HG02885 (cell line): ENCODE measurements around the gene FHL1.
"Not testable (repeated sequence)": the region's sequence is repeated elsewhere in the genome, so short reads cannot be mapped to it uniquely, and the experiment has no call there.

Source experiments
- ATAC-seq: cut with Tn5 transposase; IDR thresholded peaks from one replicate; pipeline ENCODE4 v1.9.1; 2021; ENCODE audit warnings: mild to moderate bottlenecking; ENCODE audit not compliant: unreplicated experiment, poor library complexity

FHL1 gene

GRCh38 chrX:136143711-136144110 is 3.6 kb upstream of the FHL1 start:
- no peak for ATAC-seq

DNA sequence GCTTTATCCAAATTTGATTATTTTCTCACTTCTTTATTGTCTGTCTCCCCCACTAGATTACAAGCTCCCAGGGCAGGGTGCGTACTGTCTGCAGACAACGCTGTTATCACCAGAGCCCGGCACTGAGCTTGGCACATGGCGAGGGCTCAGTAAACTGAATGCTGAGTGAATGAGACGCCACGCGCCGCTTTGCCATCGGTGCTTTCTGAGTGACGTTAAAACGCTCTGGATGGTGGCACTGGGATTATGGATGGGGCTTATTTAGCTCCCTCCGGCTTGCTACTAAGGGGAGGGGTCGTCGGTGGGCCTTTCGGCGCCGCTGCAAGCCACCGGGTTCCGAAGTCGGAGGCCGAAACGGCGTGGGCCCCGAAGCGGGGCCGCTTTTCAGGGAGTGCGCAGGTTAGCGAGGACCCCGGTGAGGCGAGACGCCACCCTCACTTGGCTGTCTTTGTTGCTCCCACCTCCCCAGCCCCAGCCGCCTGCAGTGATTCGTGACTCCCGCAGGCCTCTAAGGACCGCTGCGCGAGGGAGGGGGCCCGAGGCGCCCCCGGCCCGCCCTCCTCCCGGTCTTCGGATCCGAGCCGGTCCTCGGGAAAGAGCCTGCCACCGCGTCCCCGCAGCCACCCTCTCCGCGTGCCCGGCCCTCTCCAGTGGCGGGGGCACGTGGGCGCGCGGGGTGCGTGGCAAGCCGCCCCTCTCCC is 569 bp upstream of the FHL1 start:
- peak; percentile 31 for ATAC-seq

DNA sequence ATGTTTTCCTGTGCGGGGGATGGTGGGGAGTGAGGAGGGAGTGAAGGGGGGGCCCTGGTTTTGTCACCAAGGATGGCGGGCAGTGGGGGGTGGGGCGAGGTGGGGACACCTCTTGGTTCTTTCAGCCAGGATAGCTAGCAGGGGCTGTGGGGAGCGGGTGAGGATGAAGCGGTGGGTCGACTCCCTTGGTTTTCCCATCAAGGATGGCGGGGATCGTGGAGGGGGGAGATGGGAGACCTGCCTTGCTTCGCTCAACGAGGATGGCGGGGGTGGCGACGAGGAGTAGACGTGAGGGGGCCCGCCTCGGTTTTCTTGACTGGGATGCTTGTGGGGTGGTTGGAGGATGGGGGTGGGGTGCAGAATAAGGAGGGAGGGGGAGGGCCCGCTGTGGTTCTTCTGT is 643 bp downstream of the FHL1 start:
- ATAC-seq = no peak

GRCh38 chrX:136148391-136148790 is 1.1 kb downstream of the FHL1 start:
- no peak for ATAC-seq

DNA sequence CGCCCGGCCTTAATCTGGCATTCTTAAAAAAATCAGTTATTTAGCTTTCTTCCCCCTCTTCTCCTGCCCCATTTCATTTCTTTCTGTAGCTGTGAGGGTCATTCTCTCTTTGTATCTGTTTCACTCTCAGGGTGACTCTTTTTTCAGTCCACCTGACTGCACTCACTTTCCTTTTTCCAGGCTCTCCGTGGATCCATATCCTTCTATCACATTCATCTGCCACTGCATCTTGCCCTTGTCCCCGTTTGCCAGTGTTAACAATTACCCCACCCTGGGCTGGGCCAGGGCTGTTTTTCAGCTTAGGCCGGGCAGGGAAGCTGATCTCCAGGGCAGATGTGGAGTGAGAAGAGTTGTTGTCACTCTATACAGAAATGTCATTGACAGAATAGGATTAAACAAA is 7.7 kb downstream of the FHL1 start:
- no peak for ATAC-seq

DNA sequence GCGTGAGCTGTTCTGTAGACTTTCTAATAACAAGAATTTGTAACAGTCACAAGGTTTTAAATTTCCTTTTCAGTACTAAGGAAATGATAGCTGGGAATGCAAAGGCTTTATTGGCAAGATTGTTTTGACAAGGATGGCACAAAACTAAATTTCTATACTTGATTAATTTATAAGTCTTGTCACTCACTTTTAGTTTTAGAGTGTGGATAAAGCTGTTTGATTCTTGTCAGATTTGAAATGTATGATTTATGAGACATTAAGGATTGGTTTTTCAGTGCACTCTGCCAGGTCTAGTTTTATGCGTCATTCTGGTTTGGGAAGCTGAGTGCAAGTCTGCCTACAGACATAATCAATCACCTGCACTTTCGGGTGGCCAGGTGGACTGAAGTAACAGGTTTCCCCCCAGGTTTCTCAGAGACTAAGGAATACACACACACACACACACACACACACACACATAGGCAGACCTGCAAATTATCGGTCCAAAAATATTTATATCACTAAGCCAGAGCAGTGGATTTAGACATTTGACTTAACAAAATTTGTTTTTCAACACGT is 9.3 kb downstream of the FHL1 start:
- ATAC-seq = no peak

GRCh38 chrX:136157187-136157586 is 9.9 kb downstream of the FHL1 start:
- no peak for ATAC-seq

GRCh38 chrX:136158685-136159084 is 11.4 kb downstream of the FHL1 start:
- ATAC-seq = no peak

DNA sequence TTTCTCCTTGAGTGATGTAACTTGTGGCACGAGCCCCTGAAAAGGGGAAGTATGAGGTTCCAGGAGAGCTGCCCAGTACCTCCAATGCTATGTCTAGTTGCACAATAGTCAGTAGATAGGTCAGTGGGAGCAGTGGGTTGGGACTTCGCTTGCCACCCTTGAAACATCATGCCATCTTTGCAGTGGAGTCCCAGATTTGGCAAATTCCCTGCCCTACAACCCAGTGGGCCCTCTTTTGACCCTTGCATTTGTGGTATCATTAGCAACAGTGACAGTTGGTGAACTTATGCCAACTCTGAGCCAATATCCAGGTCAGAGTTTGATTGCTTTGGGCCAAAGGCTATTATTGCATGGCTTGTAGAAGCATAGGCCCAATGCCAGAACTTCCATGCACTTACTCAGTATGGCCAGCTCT is 12.3 kb downstream of the FHL1 start:
- ATAC-seq = no peak

GRCh38 chrX:136162827-136163570 is 15.7 kb downstream of the FHL1 start:
- peak; percentile 80 for ATAC-seq

GRCh38 chrX:136163689-136164088 is 16.4 kb downstream of the FHL1 start:
- ATAC-seq = no peak

GRCh38 chrX:136165406-136165805 is 18.1 kb downstream of the FHL1 start:
- ATAC-seq = no peak

DNA sequence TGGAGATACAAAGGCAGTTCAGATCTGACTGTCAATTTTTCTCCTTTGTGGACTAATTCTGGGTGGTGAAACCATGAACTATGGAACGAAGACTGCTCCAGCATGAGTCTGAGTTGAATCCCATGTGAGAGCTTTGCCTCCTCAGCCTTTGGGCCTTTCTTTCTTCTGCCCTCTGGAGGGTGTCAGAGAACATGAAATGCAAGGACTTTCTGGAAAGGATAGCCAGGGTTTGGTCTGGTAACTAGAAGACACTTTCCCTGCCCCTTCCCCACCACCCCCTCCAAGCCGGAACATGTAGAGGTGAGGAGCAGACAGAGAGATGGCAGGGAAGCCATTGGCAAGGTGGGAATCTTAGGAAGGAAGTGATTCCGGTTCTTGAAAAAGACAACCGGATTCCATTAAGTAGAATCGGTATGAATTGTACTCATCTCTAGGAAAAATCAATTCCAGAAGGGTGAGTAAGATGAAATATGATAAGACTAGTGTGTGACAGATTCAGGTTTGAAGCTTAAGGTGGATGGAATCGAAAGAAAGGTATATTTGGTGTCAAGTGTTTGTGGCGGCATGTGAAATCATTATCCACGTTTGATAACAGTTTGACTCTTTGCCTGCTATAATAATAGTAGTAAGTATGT is 19.0 kb downstream of the FHL1 start:
- no peak for ATAC-seq

DNA sequence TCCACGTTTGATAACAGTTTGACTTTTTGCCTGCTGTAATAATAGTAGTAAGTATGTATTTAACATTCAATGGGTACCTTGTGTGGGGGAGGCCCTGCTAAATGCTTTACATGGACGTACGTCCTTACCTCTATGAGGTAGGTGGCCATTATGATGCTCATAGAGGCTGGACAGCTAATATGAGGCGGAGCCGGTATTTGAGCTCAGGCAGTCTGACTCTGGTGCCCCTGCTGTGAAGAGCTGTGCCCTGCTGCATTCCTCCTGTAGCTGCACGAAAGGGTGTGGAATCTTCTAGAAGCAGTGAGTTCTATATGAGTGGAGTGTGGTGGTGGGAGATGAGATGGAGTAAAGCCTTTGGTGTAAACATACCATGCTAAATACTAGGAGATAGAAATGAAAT is 20.7 kb downstream of the FHL1 start:
- ATAC-seq = not testable (repeated sequence)

- ATAC-seq = no peak
These were observed 21.8 kb downstream of the FHL1 start for GRCh38 chrX:136168929-136169735.

DNA sequence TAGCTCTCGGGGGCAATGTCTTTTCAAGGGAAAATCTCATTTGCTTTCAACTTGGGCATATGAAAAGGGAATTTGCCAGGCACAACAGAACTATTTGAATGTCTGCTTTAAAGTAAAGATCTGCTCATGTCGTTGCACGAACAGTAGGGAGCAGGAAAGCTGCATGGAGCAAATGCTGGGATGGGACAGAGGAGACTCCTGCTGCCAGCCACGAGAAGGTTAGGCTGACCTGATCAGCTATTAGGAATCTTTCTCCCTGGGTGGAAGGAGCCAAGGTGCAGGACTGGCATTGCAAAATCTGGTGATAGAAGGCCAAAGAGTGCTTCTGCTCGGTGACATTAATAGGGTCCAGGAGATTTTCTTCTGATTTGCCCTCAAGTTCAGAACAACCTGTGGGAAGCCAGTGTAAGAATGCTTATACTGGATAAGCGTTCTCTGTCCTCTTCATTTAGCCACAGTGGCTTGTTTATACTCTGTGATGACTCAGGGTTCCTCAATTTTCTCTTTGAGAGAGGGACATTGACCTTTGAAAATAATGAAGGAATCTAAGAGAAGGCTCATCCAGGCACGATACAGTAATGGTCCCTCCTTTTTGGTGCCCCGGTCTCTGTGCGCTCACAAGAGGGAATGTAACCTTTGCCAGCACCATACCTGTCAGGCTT is 22.9 kb downstream of the FHL1 start:
- no peak for ATAC-seq

DNA sequence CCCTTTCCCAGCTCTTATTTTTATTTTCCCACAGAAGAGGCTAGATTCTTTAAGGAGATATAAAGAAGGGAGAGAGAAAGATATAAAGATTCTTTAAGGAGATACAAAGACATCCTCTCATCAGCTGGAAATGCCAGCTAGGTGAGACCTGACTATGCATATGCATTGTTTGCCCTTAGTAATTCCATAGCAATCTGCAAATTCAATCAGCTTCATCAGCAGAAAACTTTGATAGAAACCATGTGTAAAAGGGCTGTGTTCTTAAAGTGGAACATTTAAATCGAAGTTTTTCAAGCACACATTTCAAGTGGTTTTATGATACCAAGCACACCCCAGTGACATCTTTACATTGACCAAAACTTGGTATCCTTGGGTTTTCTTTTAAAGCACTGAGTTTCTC is 24.1 kb downstream of the FHL1 start:
- ATAC-seq = no peak

- ATAC-seq = no peak
These were observed 29.1 kb downstream of the FHL1 start for GRCh38 chrX:136176399-136176825.

DNA sequence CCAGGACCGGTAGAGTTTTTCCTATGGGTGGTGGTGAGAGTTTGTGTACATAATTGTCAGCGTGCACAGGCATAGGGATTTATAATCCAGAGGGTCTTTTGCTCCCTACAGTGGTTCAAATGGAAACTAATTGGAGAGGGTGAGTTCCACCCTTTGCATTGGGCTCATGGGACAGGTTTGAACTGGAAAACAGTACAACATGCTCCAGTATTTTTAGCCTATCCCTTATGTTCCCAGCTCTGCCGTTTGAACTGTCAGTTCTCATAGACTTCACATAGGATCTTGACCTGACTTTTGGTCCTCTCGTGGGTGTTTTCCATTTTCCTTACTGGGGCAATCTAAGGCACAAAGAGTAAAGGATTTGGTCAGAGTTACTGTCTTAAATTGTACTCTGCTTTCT is 31.8 kb downstream of the FHL1 start:
- no peak for ATAC-seq

DNA sequence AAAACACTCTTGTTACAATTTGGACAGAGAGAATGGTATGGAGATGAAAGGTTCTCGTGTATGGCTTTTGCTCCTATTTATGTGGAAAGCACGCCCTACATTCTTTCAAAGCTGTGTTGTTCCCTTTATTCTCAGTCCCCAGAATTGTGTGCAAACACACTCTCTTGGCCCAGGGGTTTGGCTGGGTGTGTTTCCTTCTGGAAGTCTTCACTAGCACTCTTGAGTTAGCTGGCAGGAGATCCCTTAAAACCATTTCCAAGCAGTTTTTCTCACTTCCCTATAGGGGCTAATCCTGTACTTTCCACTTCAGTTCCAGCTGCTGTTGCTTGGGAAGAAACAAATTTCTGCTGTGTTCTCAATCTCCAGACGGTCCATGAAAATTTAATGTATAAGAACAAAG is 35.1 kb downstream of the FHL1 start:
- no peak for ATAC-seq
